ENCODE measurements around the gene ITGB2. TPM values are rescaled to one million over a fixed set of nuclear protein-coding genes. Genes with fewer than 3 reads are reported as not detected.

The ITGB2 gene
- total and polyA plus RNA-seq, 7 donors, result 2.5 to 11.7 (median 8.3) TPM

DNA sequence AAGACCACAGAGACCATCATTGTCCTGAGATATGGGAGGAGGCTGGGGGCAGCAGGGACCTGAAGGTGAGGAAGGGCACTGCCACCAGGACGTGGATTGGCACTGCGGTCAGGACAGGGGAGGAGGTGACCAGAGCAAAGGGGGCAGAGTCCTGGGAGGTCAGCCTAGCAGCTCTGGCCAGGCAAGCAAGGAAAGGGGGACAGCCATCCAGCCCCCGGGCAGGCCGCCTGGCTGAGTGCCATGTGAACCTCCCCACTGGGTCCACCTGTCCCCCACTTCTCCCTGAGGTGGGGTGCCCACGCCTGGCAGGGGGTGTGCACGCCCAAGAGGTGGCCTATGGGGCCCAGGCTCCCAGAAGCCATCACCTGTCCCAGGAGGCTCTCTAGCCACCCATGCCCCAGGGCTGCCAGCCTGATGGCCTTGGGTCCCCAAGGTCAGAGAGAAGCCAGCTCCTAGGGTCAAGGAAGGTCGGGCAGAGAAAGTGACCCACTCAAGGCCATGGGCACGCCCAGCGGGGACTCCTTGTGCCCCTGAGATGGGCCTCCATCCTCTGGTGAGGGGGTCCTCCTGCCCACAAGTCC, 29.6 kb downstream of the ITGB2 start:
- intact Hi-C loops (cut with DNase I), result no loop called here
- H3K4me1 ChIP-seq, result no peaks in the 10 kb centered on the region
- H3K27ac ChIP-seq, result no peak overlapping the region
- no peak for ATAC-seq
- TF ChIP-seq, protein P1, sequence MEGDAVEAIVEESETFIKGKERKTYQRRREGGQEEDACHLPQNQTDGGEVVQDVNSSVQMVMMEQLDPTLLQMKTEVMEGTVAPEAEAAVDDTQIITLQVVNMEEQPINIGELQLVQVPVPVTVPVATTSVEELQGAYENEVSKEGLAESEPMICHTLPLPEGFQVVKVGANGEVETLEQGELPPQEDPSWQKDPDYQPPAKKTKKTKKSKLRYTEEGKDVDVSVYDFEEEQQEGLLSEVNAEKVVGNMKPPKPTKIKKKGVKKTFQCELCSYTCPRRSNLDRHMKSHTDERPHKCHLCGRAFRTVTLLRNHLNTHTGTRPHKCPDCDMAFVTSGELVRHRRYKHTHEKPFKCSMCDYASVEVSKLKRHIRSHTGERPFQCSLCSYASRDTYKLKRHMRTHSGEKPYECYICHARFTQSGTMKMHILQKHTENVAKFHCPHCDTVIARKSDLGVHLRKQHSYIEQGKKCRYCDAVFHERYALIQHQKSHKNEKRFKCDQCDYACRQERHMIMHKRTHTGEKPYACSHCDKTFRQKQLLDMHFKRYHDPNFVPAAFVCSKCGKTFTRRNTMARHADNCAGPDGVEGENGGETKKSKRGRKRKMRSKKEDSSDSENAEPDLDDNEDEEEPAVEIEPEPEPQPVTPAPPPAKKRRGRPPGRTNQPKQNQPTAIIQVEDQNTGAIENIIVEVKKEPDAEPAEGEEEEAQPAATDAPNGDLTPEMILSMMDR (IDR thresholded peaks at IDR 0.05), result no peak
- H3K27me3 ChIP-seq (ENCODE audit: insufficient read depth in 3 of 3, low read length in 2 of 3), result peaks cover 0 to 17% (median 7%) of the 10 kb centered on the region in 3 donors
- no peak overlapping the region for H3K4me3 ChIP-seq
- H3K9me3 ChIP-seq, result no peaks in the 10 kb centered on the region
- no peaks in the 10 kb centered on the region for H3K36me3 ChIP-seq (ENCODE audit: insufficient read depth in 1 of 2, low read depth in 1 of 2)
- 79 to 85% (median 82%) methylated on average over 9 of the region's 9 CpGs for WGBS, 3 donors
- DNase-seq, result peak in 1 of 2 donors; percentile 9

DNA sequence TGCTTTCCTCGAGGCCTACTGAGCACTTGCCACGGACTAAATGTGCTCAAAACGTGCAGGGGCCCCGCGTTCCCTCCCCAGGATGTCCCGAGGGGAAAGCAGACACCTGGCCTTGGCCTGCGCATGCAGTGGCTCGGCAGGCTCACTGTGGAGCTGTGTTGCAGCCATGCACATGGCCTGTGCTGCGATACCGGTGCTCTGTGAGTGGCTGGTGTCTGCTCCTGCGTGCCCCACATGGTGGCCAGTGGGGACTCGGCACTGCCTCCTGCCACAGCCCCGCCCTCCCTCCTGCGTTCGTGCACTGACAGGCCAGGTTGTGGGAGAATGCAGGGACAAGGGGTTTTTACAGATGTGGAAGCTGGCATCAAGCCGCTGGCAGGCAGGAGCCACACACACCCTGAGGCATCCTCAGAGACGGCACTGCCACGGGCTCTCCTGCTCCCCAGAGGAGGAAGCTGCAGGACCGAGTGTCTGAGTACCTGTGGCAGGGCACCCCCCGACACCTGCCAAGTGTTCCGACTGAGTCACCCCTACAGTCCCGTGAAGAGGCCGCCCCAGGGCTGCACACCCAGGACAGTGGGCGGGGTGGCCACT, 30.3 kb downstream of the ITGB2 start:
- intact Hi-C loops (cut with DNase I), result no loop called here
- Histone ChIP-seq H3K9me3 (no peaks in the 10 kb centered on the region), H3K27me3 (ENCODE audit: insufficient read depth in 3 of 3, low read length in 2 of 3) (peaks cover 0 to 17% (median 7%) of the 10 kb centered on the region in 3 donors), H3K4me1 (no peaks in the 10 kb centered on the region), H3K27ac (no peak overlapping the region), H3K36me3 (ENCODE audit: insufficient read depth in 1 of 2, low read depth in 1 of 2) (no peaks in the 10 kb centered on the region), H3K4me3 (no peak overlapping the region)
- TF ChIP-seq, protein P1 (IDR thresholded peaks at IDR 0.05), result no peak
- 59 to 71% (median 67%) methylated on average over 24 of the region's 24 CpGs for WGBS, 3 donors
- ATAC-seq, result no peak
- DNase-seq, result peak in 1 of 2 donors; percentile 15

DNA sequence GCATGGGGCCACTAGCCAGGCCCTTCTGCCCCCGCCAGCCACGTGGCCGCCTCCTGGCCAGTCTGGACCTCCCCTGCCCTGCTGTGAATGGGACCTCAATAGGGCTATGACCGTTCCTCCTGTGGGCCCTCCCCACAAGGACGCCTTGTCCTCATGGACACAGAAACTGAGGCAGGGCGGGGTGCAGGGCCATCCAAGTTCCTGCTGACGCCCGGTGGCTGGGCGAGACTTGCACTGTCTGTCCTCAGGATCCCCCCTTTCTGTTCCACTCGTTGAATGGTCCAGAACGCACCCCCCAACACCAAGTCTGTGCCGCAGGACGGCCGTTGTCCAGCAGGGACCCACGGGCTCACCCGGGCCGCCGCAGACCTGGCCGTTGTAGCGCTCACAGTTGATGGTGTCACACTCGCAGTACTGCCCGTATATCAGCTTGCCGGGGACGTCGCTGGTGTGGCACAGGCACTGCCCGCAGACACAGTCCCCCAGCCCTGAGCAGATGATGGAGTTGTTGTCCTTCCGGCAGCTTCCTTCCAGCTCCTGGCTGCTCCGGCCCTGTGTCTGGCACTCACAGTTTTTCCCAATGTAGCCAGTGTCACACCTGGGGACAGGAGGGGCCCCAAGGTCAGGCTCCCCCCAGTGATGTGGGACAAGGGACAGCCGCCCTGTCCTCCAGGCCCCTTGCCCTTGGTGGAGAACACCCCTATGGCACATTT, 30.9 kb downstream of the ITGB2 start:
- WGBS, 3 donors, result 83 to 90% (median 89%) methylated on average over 27 to 29 of the region's 29 CpGs
- DNase-seq, result peak in 1 of 2 donors; percentile 7
- intact Hi-C loops (cut with DNase I), result no loop called here
- no peak for ATAC-seq
- H3K4me3 ChIP-seq, result no peak overlapping the region
- peaks cover 0 to 17% (median 7%) of the 10 kb centered on the region in 3 donors for H3K27me3 ChIP-seq (ENCODE audit: insufficient read depth in 3 of 3, low read length in 2 of 3)
- H3K27ac ChIP-seq, result no peak overlapping the region
- no peaks in the 10 kb centered on the region for H3K9me3 ChIP-seq
- no peaks in the 10 kb centered on the region for H3K36me3 ChIP-seq (ENCODE audit: insufficient read depth in 1 of 2, low read depth in 1 of 2)
- no peaks in the 10 kb centered on the region for H3K4me1 ChIP-seq
- TF ChIP-seq, protein P1 (IDR thresholded peaks at IDR 0.05), result no peak

DNA sequence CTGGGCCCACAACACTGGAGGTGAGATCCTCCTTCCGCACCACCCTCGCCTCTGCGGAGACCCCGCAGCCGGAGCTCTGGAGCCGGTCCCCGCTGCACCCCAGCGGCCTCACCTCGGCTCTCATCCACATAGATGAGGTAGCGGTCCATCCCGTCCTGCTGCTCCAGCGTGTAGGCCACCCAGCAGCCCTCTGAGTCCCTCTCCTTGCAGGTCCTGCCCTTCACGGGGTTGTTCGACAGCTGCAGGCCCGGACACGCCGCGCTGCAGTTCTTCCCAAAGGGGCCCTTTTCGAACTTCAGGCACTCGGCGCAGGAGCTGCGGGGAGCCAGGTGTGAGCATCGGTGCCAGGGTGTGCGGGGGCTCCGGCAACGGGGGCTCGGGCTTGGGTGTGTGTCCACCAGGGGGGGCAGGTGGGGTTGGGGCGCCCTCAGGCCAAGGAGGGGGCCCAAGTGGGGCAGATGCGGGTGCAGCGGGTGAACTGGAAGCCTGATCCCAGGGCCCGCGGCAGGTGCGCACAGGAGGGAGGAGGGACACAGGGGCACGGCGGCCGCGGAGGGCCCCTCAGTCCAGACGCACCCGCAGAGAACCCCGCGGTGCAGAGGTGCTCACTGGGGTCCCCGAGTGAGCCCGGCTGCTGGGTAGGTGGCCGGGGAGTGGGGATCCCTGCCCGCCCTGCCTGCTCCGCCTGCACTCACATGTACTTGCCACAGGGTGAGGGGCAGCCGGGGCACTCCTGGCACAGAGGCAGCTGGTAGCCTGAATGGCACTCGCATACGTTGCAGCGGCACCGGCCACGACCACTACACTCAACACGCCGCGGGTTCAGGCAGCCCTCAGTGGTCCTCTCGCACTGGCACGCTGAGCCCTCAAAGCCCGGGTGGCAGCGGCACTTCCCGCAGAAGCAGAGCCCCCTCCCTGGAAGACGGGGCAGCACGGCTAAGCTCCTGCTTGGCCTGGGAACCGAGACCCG, 31.8 kb downstream of the ITGB2 start:
- Histone ChIP-seq H3K4me3 (no peak overlapping the region), H3K27me3 (ENCODE audit: insufficient read depth in 3 of 3, low read length in 2 of 3) (peaks cover 0 to 17% (median 4%) of the 10 kb centered on the region in 3 donors), H3K27ac (no peak overlapping the region), H3K4me1 (no peaks in the 10 kb centered on the region), H3K36me3 (ENCODE audit: insufficient read depth in 1 of 2, low read depth in 1 of 2) (no peaks in the 10 kb centered on the region), H3K9me3 (no peaks in the 10 kb centered on the region)
- intact Hi-C loops (cut with DNase I), result no loop called here
- TF ChIP-seq, protein P1 (IDR thresholded peaks at IDR 0.05), result no peak
- WGBS, 3 donors, result 81 to 86% (median 82%) methylated on average over 59 to 64 of the region's 64 CpGs
- DNase-seq, result peak in 1 of 2 donors; percentile 10
- ATAC-seq, result no peak
